HCT116 (cell line): ENCODE results near the gene JAM3.

Experiments
- EZH2 ChIP-seq: fragments of 200-600 bp; sonication (generic); IDR thresholded peaks from 2 replicates; pipeline ENCODE4 v1.6.1; 2017; ENCODE audit warnings: antibody characterized with exemption, mixed run types
- POLR2AphosphoS5 ChIP-seq: IDR thresholded peaks from 2 replicates; pipeline ENCODE4 v1.6.1; 2011; ENCODE audit warnings: mild to moderate bottlenecking, low read depth, low read length, moderate library complexity
- SIN3A ChIP-seq: IDR thresholded peaks from 2 replicates; pipeline ENCODE4 v1.6.1; 2012; ENCODE audit warnings: low read depth
- SRF ChIP-seq: IDR thresholded peaks from 2 replicates; pipeline ENCODE4 v1.6.1; 2012; ENCODE audit warnings: low read depth
- TF ChIP-seq, protein P1 (sequence below), 3 experiments: fragments of 200-600 bp in 1 of 3; sonication (generic) in 1 of 3; IDR thresholded peaks in 2 of 3; conservative IDR thresholded peaks in 1 of 3; 2 replicates each; pipeline ENCODE4 v1.5.1; 2012 to 2017; ENCODE audit warnings: low read depth in 2 of 3, low read length in 2 of 3, antibody characterized with exemption in 1 of 3, borderline replicate concordance in 1 of 3, control low read depth in 1 of 3, mild to moderate bottlenecking in 1 of 3, mixed read lengths in 1 of 3, mixed run types in 1 of 3, moderate library complexity in 1 of 3; ENCODE audit not compliant: insufficient read depth in 1 of 3

DNA sequence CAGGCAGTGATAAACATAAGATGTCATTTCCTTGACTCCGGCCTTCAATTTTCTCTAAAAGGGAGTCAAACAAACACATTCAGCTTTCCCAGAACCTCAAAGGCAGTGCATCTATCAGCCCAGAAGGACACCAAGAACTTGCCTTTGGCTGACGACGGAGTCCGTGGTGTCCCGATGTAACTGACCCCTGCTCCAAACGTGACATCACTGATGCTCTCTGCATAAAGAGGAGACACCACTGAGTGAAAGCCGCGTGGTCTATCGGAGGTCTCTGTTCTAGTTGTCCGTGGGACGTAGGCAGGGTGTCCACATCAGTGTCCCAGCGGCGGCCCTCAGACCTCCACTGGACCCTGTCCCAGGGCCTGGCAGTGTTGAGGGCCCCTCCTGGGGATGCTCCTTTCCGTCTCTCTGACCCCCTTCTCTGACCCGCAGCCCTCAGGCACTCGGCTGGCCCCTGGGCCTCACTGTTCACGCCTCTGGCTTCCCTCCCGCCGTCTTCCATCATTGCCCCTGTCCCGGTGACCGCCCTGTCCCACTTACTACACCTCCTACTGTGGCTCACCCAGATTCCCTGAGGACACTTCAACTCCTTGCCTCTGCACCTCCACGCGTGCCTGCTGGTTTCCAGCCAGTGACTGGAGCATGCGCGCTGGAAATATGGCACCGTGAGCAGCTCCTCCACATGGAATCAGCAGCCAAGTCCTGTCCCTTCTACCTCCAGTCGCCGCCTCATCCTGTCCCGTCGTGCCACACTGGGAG lies 84.5 kb downstream of the JAM3 start:
- no peak for TF ChIP-seq POLR2AphosphoS5
- TF ChIP-seq, protein P1, sequence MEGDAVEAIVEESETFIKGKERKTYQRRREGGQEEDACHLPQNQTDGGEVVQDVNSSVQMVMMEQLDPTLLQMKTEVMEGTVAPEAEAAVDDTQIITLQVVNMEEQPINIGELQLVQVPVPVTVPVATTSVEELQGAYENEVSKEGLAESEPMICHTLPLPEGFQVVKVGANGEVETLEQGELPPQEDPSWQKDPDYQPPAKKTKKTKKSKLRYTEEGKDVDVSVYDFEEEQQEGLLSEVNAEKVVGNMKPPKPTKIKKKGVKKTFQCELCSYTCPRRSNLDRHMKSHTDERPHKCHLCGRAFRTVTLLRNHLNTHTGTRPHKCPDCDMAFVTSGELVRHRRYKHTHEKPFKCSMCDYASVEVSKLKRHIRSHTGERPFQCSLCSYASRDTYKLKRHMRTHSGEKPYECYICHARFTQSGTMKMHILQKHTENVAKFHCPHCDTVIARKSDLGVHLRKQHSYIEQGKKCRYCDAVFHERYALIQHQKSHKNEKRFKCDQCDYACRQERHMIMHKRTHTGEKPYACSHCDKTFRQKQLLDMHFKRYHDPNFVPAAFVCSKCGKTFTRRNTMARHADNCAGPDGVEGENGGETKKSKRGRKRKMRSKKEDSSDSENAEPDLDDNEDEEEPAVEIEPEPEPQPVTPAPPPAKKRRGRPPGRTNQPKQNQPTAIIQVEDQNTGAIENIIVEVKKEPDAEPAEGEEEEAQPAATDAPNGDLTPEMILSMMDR (IDR thresholded peaks at IDR 0.05 in 2 of 3, conservative IDR thresholded peaks at IDR 0.05 in 1 of 3; ENCODE audit: borderline replicate concordance in 1 of 3, insufficient read depth in 1 of 3, low read depth in 2 of 3, low read length in 2 of 3): no peak
- no peak for TF ChIP-seq SIN3A
- TF ChIP-seq EZH2: no peak
- TF ChIP-seq SRF: no peak
